Tibial nerve (tissue), 4 donors: ENCODE data around the gene RGS6. TPM values are rescaled to one million over a fixed set of nuclear protein-coding genes. Genes with fewer than 3 reads are reported as not detected.
A peak's percentile ranks its signal among the peaks of the same experiment; 100 is the strongest.
"Not testable (repeated sequence)": the region's sequence is repeated elsewhere in the genome, so short reads cannot be mapped to it uniquely, and the experiment has no call there.

Source experiments
- DNase-seq, 2 donors: peaks; one replicate each; pipeline ENCODE4 v3.0.0-alpha.2; 2019; ENCODE audit warnings: low spot score in 2 of 2
- H3K27ac ChIP-seq, 4 donors: fragments of 200-600 bp; sonication (generic) in 3 of 4; one replicate each; pipeline ENCODE4 v1.5.1; 2017 to 2019; ENCODE audit warnings: mild to moderate bottlenecking in 1 of 4
- H3K27me3 ChIP-seq, 2 donors: fragments of 200-600 bp; sonication (generic) in 1 of 2; one replicate each; pipeline versions ENCODE4 v1.5.1 to v1.6.0; 2017 to 2019
- H3K36me3 ChIP-seq, 3 donors: fragments of 200-600 bp; sonication (generic); one replicate each; pipeline ENCODE4 v1.5.1; 2018 to 2019
- H3K4me1 ChIP-seq, 4 donors: fragments of 200-600 bp; sonication (generic) in 3 of 4; one replicate each; pipeline ENCODE4 v1.5.1; 2017 to 2019
- H3K4me3 ChIP-seq, 4 donors: fragments of 200-600 bp; sonication (generic) in 3 of 4; one replicate each; pipeline ENCODE4 v1.5.1; 2017 to 2019; ENCODE audit warnings: mild to moderate bottlenecking in 1 of 4, moderate library complexity in 1 of 4
- H3K9me3 ChIP-seq, 4 donors: fragments of 200-600 bp; sonication (generic) in 3 of 4; one replicate each; pipeline ENCODE4 v1.5.1; 2017 to 2019
- EP300 ChIP-seq, 2 donors: sonication (generic); formaldehyde crosslinking; IDR thresholded peaks; one replicate each; pipeline ENCODE4 v1.6.1; 2017; ENCODE audit warnings: antibody characterized with exemption in 2 of 2, mild to moderate bottlenecking in 1 of 2
- POLR2A ChIP-seq, 2 donors: fragments of 450-650 bp; IDR thresholded peaks; one replicate each; pipeline ENCODE4 v1.6.1; 2017; ENCODE audit warnings: antibody characterized with exemption in 2 of 2, mild to moderate bottlenecking in 2 of 2, moderate library complexity in 2 of 2
- WGBS, 2 donors: methylation state at CpG; one replicate each; pipeline ENCODE4 v1.1.5; 2018; 5-methylcytosine and 5-hydroxymethylcytosine counted together
- total RNA-seq, 4 donors: library from RNA; depleted of rRNA; stranded (reverse); fragments of >200 nt; gene quantifications; one replicate each; pipeline ENCODE4 v1.1.0, GENCODE V29; 2016
- TF ChIP-seq, protein P1 (sequence below), 5 experiments: fragments of 200-600 bp in 3 of 5; fragments of 450-650 bp in 2 of 5; sonication (generic) in 3 of 5; IDR thresholded peaks; one replicate each; pipeline ENCODE4 v1.5.1; 2016 to 2019; ENCODE audit warnings: antibody characterized with exemption in 5 of 5, mild to moderate bottlenecking in 3 of 5, moderate library complexity in 2 of 5

Gene RGS6
- total RNA-seq, 4 donors from 2014 or later = 43.5 to 67.2 (median 54.7) TPM

DNA sequence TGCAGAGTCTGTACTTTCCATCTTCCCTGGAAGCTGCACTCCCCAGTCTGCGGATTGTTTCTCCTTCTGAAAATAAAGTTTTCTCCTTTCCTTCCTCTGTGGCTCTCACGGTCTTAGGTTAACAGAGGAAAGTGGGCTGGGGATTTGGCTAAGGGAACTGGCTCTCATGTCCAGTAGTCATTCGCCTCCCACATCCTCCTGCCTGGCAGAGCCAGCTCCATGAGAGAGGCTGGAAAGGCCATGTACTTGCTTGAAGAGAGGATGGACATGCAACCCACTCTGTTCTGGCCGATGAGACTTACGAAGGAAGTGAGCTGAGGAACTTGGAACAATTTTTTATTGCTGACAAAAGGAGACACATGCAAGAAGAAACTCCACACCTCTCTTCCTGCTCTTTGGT lies 18.9 kb upstream of the RGS6 start:
- no peaks in the 10 kb centered on the region for H3K27me3 ChIP-seq
- WGBS, 2 donors = 67 to 68% methylated on average over 5 of the region's 5 CpGs
- no peak overlapping the region for H3K27ac ChIP-seq
- no peaks in the 10 kb centered on the region for H3K36me3 ChIP-seq
- H3K4me3 ChIP-seq = no peak overlapping the region
- no peaks in the 10 kb centered on the region for H3K9me3 ChIP-seq
- no peak for DNase-seq
- no peaks in the 10 kb centered on the region for H3K4me1 ChIP-seq
- TF ChIP-seq, protein P1, sequence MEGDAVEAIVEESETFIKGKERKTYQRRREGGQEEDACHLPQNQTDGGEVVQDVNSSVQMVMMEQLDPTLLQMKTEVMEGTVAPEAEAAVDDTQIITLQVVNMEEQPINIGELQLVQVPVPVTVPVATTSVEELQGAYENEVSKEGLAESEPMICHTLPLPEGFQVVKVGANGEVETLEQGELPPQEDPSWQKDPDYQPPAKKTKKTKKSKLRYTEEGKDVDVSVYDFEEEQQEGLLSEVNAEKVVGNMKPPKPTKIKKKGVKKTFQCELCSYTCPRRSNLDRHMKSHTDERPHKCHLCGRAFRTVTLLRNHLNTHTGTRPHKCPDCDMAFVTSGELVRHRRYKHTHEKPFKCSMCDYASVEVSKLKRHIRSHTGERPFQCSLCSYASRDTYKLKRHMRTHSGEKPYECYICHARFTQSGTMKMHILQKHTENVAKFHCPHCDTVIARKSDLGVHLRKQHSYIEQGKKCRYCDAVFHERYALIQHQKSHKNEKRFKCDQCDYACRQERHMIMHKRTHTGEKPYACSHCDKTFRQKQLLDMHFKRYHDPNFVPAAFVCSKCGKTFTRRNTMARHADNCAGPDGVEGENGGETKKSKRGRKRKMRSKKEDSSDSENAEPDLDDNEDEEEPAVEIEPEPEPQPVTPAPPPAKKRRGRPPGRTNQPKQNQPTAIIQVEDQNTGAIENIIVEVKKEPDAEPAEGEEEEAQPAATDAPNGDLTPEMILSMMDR (IDR thresholded peaks at IDR 0.05) = no peak
- TF ChIP-seq POLR2A (IDR thresholded peaks at IDR 0.05) = no peak
- no peak for TF ChIP-seq EP300 (IDR thresholded peaks at IDR 0.05)

- Histone ChIP-seq H3K9me3 (no peaks in the 10 kb centered on the region), H3K27me3 (no peaks in the 10 kb centered on the region), H3K27ac (no peak overlapping the region), H3K4me1 (no peaks in the 10 kb centered on the region), H3K4me3 (no peak overlapping the region), H3K36me3 (no peaks in the 10 kb centered on the region)
- DNase-seq = no peak
- TF ChIP-seq EP300 (IDR thresholded peaks at IDR 0.05) = no peak
- TF ChIP-seq, protein P1 (IDR thresholded peaks at IDR 0.05) = no peak
- no peak for TF ChIP-seq POLR2A (IDR thresholded peaks at IDR 0.05)
- WGBS, 2 donors = 24 to 29% methylated on average over 3 of the region's 3 CpGs
Measured at GRCh38 chr14:71918955-71919354, 13.3 kb upstream of the RGS6 start.

GRCh38 chr14:71923513-71923912 lies 8.7 kb upstream of the RGS6 start:
- Histone ChIP-seq H3K9me3 (no peaks in the 10 kb centered on the region), H3K4me1 (no peaks in the 10 kb centered on the region), H3K36me3 (no peaks in the 10 kb centered on the region), H3K4me3 (no peak overlapping the region), H3K27me3 (no peaks in the 10 kb centered on the region), H3K27ac (no peak overlapping the region)
- TF ChIP-seq POLR2A (IDR thresholded peaks at IDR 0.05) = no peak
- TF ChIP-seq EP300 (IDR thresholded peaks at IDR 0.05) = no peak
- TF ChIP-seq, protein P1 (IDR thresholded peaks at IDR 0.05) = no peak
- no peak for DNase-seq
- 77 to 86% methylated on average over 4 of the region's 4 CpGs for WGBS, 2 donors

GRCh38 chr14:71931492-71932228 lies 569 bp upstream of the RGS6 start:
- Histone ChIP-seq H3K27me3 (peaks cover 0 to 15% of the 10 kb centered on the region in 2 donors), H3K4me3 (peak overlapping the region; percentile 12 to 65 (median 34)), H3K4me1 (peaks cover 0 to 18% (median 0%) of the 10 kb centered on the region in 4 donors), H3K27ac (peak overlapping the region in 3 of 4 donors; percentile 47 to 85 (median 72)), H3K36me3 (no peaks in the 10 kb centered on the region), H3K9me3 (no peaks in the 10 kb centered on the region)
- WGBS, 2 donors = 11 to 15% methylated on average over 28 to 36 of the region's 36 CpGs
- DNase-seq = peak; percentile 50 to 63
- TF ChIP-seq, protein P1 (IDR thresholded peaks at IDR 0.05) = no peak
- TF ChIP-seq POLR2A (IDR thresholded peaks at IDR 0.05) (no peak), EP300 (IDR thresholded peaks at IDR 0.05) (peak in 1 of 2 donors; percentile 28)

DNA sequence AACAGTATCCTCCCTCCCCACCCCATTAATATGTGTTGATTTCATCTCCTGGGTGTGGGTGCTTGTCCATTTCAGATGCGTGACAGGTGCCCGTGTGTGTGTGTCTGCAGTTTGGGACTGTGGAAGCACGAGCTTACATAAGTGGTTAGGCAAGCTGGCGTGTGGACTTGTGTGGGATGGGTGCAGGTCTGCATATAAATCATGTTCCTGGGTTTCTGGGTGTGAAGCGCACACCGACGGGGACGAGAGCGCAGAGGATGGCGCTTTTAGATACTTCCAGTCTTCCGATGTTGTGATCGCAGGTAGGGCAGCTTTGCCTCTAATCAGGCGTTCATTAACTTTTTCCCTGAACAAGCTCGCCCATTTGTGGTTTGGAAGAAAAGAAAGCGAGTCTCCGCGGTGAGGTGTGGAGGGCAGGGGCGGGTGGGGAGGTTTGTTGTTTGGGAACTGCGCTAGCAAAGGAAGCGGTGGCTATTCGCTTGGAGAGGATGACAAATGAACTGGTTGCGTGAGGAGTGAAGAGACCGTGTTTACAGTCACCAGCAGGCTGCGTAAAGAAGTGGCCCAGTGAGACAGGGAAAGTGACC lies 865 bp downstream of the RGS6 start:
- Histone ChIP-seq H3K4me3 (peak overlapping the region; percentile 30 to 65 (median 40)), H3K36me3 (no peaks in the 10 kb centered on the region), H3K4me1 (peaks cover 0 to 18% (median 0%) of the 10 kb centered on the region in 4 donors), H3K9me3 (no peaks in the 10 kb centered on the region), H3K27ac (peak overlapping the region in 3 of 4 donors; percentile 47 to 85 (median 72)), H3K27me3 (peaks cover 0 to 15% of the 10 kb centered on the region in 2 donors)
- peak in 1 of 2 donors; percentile 29 for TF ChIP-seq EP300 (IDR thresholded peaks at IDR 0.05)
- TF ChIP-seq, protein P1 (IDR thresholded peaks at IDR 0.05) = no peak
- peak in 1 of 2 donors; percentile 24 for DNase-seq
- 2% methylated on average over 24 of the region's 24 CpGs for WGBS, 2 donors

DNA sequence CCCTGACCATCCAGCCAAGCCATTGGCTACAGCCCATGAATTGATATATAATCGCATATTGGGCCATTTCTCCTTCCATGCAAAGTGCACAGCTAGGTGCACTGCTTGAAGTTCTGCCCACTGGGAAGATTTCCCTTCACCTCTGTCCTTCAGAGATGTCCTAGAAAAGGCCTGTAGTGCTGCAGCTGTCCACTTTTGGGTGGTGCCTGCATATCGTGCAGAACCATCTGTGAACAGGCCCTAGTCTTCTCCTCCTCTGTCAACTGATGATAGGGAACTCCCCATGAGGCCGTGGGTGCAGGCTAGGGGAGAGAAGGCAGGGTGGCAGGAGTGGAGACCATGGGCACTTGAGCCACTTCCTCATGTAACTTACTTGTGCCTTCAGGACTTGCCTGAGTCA lies 6.0 kb downstream of the RGS6 start:
- H3K4me3 ChIP-seq, H3K27ac ChIP-seq, DNase-seq, H3K36me3 ChIP-seq, H3K4me1 ChIP-seq: not testable (repeated sequence)
- 78 to 88% methylated on average over 3 of the region's 3 CpGs for WGBS, 2 donors
- Histone ChIP-seq H3K9me3 (peaks cover 0 to 22% (median 0%) of the 10 kb centered on the region in 4 donors), H3K27me3 (peaks cover 0 to 12% of the 10 kb centered on the region in 2 donors)

- WGBS, 2 donors = 83 to 95% methylated on average over 1 of the region's 1 CpG
- H3K9me3 ChIP-seq = peaks cover 0 to 22% (median 0%) of the 10 kb centered on the region in 4 donors
- H3K4me1 ChIP-seq, H3K36me3 ChIP-seq, DNase-seq, H3K27me3 ChIP-seq, H3K27ac ChIP-seq, H3K4me3 ChIP-seq: not testable (repeated sequence)
Measured at GRCh38 chr14:71939344-71939743, 7.1 kb downstream of the RGS6 start.

GRCh38 chr14:71940500-71940899 lies 8.3 kb downstream of the RGS6 start:
- not testable (repeated sequence) for H3K4me3 ChIP-seq, DNase-seq, H3K27ac ChIP-seq, H3K27me3 ChIP-seq, H3K4me1 ChIP-seq, H3K36me3 ChIP-seq
- peaks cover 0 to 22% (median 0%) of the 10 kb centered on the region in 4 donors for H3K9me3 ChIP-seq
